Measurements from ENCODE around the gene TAB2.

DNA sequence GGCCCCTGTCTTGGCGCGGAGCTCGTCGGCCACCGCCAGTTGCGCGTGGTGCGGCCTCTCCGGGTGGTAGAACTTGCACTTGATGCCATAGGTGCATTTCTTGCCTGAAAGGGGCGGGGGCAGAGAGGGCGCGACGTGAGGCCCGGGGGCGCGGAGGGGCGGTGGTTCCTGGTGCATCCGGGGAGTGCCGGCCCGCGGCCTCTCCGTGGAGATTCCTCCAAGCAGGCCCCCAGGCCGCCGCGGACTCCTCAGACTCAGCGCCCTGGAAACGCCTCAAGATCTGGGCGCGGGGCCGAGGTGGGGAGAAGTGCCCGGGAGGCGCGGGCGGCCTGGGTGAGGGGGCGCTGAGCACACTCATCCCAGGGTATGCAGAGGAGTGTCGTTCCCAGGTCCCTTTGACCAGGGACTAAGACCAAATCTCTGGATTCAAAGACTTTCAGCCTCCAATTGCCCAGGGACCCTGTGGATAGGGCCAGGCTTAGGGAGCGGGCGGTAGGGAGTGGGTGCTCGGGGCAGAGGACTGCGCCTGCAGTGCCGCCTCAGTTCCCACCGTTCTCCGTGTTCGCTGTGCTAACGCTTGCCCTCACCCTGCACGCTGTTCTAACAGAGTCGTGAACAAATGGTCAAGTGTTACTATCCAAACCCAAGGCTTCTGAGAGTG is 134.0 kb downstream of the TAB2 start:
- TF ChIP-seq, protein P1, sequence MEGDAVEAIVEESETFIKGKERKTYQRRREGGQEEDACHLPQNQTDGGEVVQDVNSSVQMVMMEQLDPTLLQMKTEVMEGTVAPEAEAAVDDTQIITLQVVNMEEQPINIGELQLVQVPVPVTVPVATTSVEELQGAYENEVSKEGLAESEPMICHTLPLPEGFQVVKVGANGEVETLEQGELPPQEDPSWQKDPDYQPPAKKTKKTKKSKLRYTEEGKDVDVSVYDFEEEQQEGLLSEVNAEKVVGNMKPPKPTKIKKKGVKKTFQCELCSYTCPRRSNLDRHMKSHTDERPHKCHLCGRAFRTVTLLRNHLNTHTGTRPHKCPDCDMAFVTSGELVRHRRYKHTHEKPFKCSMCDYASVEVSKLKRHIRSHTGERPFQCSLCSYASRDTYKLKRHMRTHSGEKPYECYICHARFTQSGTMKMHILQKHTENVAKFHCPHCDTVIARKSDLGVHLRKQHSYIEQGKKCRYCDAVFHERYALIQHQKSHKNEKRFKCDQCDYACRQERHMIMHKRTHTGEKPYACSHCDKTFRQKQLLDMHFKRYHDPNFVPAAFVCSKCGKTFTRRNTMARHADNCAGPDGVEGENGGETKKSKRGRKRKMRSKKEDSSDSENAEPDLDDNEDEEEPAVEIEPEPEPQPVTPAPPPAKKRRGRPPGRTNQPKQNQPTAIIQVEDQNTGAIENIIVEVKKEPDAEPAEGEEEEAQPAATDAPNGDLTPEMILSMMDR (IDR thresholded peaks at IDR 0.05) = no peak
- TF ChIP-seq NFE2L1 (CRISPR knock-in tag; IDR thresholded peaks at IDR 0.05) (no peak), JAZF1 (CRISPR knock-in tag; IDR thresholded peaks at IDR 0.05) (no peak), PRRX2 (CRISPR knock-in tag; IDR thresholded peaks at IDR 0.05) (no peak), JUN (CRISPR knock-in tag; IDR thresholded peaks at IDR 0.05) (no peak), ZNF416 (CRISPR knock-in tag; IDR thresholded peaks at IDR 0.05) (no peak), USF1 (CRISPR knock-in tag; IDR thresholded peaks at IDR 0.05) (no peak), ETV6 (CRISPR knock-in tag; IDR thresholded peaks at IDR 0.05) (no peak)
- TF ChIP-seq, protein P2, sequence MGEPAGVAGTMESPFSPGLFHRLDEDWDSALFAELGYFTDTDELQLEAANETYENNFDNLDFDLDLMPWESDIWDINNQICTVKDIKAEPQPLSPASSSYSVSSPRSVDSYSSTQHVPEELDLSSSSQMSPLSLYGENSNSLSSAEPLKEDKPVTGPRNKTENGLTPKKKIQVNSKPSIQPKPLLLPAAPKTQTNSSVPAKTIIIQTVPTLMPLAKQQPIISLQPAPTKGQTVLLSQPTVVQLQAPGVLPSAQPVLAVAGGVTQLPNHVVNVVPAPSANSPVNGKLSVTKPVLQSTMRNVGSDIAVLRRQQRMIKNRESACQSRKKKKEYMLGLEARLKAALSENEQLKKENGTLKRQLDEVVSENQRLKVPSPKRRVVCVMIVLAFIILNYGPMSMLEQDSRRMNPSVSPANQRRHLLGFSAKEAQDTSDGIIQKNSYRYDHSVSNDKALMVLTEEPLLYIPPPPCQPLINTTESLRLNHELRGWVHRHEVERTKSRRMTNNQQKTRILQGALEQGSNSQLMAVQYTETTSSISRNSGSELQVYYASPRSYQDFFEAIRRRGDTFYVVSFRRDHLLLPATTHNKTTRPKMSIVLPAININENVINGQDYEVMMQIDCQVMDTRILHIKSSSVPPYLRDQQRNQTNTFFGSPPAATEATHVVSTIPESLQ (CRISPR knock-in tag; IDR thresholded peaks at IDR 0.05) = no peak
- TF ChIP-seq, protein P3, sequence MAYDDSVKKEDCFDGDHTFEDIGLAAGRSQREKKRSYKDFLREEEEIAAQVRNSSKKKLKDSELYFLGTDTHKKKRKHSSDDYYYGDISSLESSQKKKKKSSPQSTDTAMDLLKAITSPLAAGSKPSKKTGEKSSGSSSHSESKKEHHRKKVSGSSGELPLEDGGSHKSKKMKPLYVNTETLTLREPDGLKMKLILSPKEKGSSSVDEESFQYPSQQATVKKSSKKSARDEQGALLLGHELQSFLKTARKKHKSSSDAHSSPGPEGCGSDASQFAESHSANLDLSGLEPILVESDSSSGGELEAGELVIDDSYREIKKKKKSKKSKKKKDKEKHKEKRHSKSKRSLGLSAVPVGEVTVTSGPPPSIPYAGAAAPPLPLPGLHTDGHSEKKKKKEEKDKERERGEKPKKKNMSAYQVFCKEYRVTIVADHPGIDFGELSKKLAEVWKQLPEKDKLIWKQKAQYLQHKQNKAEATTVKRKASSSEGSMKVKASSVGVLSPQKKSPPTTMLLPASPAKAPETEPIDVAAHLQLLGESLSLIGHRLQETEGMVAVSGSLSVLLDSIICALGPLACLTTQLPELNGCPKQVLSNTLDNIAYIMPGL (CRISPR knock-in tag; IDR thresholded peaks at IDR 0.05) = no peak
- TF ChIP-seq, protein P4, sequence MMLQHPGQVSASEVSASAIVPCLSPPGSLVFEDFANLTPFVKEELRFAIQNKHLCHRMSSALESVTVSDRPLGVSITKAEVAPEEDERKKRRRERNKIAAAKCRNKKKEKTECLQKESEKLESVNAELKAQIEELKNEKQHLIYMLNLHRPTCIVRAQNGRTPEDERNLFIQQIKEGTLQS (CRISPR knock-in tag; conservative IDR thresholded peaks at IDR 0.05) = no peak

All from WTC11 (cell line).